ENCODE data around the gene UTP25. TPM values are rescaled to one million over a fixed set of nuclear protein-coding genes. Genes with fewer than 3 reads are reported as not detected.

The UTP25 gene
- total RNA-seq, 4 donors from 2014 or later: 6.6 to 18.5 (median 9.2) TPM

DNA sequence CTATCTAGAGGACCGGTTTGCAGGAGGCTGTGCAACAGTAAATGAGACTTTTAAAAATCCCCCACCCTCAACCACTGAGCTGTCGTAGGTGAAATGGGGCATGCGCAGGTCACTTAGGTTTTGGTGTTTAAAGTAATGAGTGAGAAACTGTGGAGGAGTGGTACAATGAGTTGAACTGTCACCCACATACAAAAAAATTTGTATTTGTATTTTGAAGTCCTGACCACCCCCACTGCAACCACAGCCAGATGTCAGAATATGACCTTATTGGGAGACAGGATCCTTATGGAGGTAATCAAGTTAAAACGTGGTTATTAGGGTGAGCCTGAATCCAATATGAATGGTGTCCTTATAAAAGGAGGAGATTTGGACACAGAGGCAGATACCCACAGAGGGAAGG is 20.3 kb upstream of the UTP25 start:
- no peak for ATAC-seq (ENCODE audit: low FRiP score)
- TF ChIP-seq, protein P1, sequence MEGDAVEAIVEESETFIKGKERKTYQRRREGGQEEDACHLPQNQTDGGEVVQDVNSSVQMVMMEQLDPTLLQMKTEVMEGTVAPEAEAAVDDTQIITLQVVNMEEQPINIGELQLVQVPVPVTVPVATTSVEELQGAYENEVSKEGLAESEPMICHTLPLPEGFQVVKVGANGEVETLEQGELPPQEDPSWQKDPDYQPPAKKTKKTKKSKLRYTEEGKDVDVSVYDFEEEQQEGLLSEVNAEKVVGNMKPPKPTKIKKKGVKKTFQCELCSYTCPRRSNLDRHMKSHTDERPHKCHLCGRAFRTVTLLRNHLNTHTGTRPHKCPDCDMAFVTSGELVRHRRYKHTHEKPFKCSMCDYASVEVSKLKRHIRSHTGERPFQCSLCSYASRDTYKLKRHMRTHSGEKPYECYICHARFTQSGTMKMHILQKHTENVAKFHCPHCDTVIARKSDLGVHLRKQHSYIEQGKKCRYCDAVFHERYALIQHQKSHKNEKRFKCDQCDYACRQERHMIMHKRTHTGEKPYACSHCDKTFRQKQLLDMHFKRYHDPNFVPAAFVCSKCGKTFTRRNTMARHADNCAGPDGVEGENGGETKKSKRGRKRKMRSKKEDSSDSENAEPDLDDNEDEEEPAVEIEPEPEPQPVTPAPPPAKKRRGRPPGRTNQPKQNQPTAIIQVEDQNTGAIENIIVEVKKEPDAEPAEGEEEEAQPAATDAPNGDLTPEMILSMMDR (IDR thresholded peaks at IDR 0.05): no peak
- no peak for DNase-seq (ENCODE audit: low spot score)

DNA sequence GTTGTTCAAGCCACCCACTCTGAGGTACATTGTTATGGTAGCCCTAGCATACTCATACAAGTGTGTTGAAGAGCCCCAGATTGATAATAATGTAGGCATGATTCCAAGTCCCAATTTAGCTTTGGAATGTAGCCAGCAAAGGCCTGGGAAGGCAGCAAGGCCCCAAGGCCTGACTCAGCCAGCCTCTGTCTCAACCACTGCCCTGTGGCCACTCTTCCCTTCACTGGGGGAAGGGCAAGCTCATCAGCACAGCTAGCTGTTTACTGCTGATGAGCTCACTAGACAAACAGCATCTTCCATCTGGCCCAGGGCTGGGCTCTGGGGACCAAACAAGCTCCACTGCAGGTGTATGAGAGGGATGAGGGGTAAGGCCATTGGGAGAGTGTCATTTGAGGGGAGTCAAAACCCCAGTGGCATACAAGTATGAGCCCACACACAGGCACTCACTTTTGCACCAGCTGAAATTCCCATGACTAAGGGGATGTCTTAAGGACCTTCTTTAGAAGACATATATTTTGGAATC is 19.7 kb upstream of the UTP25 start:
- TF ChIP-seq, protein P1 (IDR thresholded peaks at IDR 0.05): no peak
- DNase-seq (ENCODE audit: low spot score): no peak
- no peak for ATAC-seq (ENCODE audit: low FRiP score)

DNA sequence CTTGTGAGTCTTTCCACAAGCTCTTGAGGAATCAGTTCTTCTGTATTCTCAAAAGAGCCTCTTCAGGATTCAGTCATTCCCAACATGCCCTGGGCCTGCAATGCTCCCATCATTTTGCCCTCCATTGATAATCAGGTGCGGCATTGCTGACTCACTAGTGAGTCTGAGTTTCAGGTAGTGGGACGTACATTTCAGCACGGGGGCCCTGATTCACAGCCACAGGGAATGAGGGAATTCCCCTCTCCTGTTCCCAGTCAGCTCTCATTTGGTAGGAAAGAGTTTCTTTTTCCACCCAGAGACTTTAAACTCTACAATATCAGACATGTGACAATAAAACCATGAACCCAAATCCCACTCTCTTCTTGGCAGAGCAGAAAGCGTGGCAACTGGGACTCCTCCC is 18.2 kb upstream of the UTP25 start:
- DNase-seq (ENCODE audit: low spot score) (no peak), ATAC-seq (ENCODE audit: low FRiP score) (no peak)
- TF ChIP-seq, protein P1 (IDR thresholded peaks at IDR 0.05): no peak

DNA sequence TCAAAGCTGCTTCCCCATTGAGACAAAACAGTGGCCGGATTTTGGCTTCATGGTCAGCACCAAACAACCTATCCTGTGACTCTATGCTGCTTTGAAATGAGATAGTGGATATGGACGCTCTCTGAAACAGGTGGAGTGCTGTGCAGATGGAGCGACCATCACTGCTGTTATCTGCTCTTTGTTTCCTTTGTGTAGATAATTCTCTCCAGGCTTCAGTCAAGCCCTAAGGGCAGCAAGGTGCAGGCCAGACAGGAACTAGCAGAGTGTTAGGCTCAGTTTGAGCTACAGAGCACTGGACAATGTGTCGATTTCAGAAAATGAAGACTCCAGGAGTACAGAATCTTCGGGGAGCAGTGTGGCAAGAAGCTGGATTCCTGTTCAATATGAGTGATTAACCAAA is 17.0 kb upstream of the UTP25 start:
- TF ChIP-seq, protein P1 (IDR thresholded peaks at IDR 0.05): no peak
- no peak for ATAC-seq (ENCODE audit: low FRiP score)
- no peak for DNase-seq (ENCODE audit: low spot score)

DNA sequence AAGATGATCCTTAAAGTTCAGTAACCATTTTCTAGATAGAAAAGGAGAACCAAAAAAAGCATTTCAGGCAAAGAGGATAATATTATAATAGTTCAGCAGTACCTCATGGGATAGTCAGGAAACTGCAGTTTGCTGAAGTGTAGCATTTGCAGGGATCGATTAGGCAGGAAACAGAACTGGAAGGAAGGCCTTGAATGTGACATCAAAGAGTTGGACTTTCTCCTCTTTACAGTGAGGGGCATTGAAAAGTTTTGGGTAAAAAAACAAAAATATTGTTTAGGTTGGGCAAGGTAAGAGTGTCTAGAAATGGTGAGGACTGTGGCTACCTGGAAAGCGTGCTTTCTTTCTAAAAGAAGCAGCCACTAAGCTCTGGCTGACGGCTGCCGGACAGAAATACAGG is 13.9 kb upstream of the UTP25 start:
- DNase-seq (ENCODE audit: low spot score) (no peak), ATAC-seq (ENCODE audit: low FRiP score) (no peak)
- TF ChIP-seq, protein P1 (IDR thresholded peaks at IDR 0.05): no peak

DNA sequence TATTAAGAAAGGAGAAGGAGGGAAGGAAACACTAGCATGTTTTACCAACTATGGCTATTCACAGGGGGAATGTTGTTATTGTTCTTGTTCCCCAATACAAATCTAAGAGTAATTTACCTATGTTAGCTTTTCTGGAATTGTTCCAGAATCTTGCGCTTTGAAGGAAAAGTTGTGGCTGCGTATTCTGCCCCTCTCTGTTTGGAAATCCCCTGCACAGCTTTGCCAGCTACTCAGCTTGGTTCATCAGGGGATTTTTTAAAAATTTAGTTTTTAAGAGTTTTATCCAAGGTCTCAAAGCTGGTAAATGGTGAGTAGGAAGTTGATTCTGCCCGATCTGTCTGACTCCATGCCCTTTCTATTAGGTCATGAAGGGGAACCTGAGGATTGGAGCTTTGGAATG is 12.3 kb upstream of the UTP25 start:
- TF ChIP-seq, protein P1 (IDR thresholded peaks at IDR 0.05): no peak
- ATAC-seq (ENCODE audit: low FRiP score) (no peak), DNase-seq (ENCODE audit: low spot score) (no peak)

DNA sequence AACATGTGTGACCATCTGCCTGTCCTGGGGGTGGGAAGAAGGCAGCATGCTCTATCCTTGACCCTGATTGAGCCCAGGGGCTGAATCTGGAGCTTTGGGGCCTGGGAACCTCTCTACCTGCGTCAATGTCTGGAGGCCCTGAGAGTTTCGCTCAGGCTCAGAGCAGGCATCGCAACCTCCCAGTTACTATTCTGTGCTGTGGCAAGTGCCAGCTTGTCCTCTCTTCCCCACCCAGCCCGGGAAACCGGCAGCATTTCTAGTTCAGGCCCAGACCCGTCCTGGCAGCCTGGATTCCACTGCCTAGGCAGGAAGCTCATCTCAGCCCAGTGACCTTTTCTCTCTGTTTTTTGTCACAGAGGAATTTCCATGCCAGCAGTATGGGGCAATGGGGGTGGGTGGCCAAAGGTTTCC is 11.8 kb upstream of the UTP25 start:
- ATAC-seq (ENCODE audit: low FRiP score) (no peak), DNase-seq (ENCODE audit: low spot score) (no peak)
- TF ChIP-seq, protein P1 (IDR thresholded peaks at IDR 0.05): no peak

All from omental fat pad (tissue), 4 donors.